Renal cortical epithelial cell (primary cell): ENCODE data around the gene RSKR. TPM values are rescaled to one million over a fixed set of nuclear protein-coding genes. Genes with fewer than 3 reads are reported as not detected.
A peak's percentile ranks its signal among the peaks of the same experiment; 100 is the strongest.
"Not testable (repeated sequence)": the region's sequence is repeated elsewhere in the genome, so short reads cannot be mapped to it uniquely, and the experiment has no call there.

ENCODE experiments used
- DNase-seq: peaks from one replicate; pipeline ENCODE4 v3.0.0-alpha.2; 2011; ENCODE audit warnings: low read depth
- total RNA-seq: library from RNA; depleted of rRNA; stranded (reverse); fragments of >200 nt; gene quantifications from 2 replicates; pipeline ENCODE4 v1.2.3, GENCODE V29; 2014

Gene RSKR
- total RNA-seq, 1 donor from 2014 or later, result 6.1 TPM

- no peak for DNase-seq
Observed at GRCh38 chr17:28577466-28577824, 36.5 kb downstream of the RSKR start.

DNA sequence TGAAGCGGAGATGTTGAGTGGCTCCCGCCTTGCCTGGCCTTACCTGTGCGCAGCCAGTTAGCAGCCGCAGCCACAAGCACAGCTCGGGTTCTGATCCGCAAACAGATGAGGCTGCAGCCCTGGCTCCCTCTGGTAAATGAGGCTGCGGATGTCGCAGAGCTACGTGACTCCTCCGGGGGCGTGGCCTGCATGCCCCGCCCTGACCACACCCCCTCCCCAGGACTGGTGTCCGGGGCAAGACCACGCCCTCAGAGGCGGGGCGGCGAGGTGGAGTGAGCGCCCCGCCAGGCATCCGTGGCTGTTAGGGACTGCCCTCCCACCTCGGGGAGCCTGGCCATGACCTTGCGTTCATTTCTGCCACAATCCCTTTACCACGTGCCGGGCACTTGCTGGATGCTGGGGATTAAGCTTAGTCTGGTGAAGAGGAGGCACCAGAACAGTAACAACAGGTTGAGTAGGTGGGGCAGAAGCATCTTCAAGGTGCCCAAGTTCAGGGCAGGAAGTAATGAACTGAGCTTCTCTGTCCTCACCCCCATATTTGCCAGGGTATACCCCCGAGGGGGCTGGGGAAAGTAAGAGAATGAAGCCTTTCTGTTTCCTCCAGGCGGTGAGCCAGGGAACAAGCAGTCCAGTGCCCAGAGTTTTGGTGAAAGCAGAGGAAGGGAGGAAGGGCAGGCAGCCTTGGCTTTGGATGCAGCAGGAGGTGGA lies 37.1 kb downstream of the RSKR start, which contains the start of gene ALDOC:
Gene ALDOC, minus strand, starts transcription at position 138 of the 708 bp plus-strand sequence. CDS start 1,363 bp downstream, outside the sequence.
- peak; percentile 84 for DNase-seq

DNA sequence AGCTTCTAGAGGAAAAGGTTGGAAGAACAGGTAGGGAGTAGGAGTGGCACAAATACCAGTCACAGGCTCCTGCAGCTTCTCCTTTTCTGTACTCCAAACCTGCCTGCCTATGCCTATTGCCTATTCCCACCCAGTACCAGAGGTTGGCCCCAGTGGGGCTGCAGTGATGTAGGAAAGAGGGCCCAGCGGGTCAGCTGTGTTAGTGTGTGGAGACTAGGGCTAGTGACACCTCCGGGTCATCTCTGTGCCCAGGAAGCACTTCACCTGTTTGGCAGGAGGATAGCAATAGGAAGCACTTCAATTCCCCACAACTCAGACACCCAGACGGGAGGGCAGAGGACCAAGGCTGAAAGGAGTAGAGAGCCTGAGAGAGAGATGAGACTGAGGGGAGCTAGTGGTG lies 38.0 kb downstream of the RSKR start:
- not testable (repeated sequence) for DNase-seq

DNA sequence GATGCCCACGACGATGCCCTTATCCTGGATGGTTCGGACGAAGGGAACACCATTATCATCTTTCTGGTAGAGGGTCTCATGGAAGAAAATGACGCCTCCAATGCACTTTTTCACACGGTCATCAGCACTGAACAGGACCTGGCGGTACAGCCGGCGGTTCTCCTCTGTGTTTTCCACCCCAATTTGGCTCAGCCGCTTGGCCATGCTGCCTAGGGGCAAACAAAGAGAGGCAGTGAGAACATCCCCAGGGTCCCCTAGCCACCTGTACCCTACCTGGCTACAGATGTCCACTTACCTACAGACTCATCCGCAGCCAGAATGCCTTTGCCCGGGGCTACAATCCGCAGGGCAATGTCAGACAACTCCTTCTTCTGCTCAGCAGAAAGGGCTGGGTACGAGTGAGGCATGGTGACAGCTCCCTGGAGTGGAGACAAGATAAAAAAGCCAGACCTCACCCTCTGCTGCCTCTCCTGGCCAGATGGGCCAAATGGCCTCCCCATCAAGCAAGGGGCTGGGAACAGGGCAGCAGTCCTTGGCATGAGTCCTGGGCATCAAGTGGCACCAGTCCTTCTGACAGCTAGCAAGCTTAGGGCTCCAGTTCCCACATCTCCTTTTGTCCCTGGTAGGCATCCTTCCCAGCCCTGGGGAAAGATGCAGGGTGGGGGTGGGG lies 38.7 kb downstream of the RSKR start:
- DNase-seq, result no peak

GRCh38 chr17:28574526-28574925 lies 39.5 kb downstream of the RSKR start:
- no peak for DNase-seq

DNA sequence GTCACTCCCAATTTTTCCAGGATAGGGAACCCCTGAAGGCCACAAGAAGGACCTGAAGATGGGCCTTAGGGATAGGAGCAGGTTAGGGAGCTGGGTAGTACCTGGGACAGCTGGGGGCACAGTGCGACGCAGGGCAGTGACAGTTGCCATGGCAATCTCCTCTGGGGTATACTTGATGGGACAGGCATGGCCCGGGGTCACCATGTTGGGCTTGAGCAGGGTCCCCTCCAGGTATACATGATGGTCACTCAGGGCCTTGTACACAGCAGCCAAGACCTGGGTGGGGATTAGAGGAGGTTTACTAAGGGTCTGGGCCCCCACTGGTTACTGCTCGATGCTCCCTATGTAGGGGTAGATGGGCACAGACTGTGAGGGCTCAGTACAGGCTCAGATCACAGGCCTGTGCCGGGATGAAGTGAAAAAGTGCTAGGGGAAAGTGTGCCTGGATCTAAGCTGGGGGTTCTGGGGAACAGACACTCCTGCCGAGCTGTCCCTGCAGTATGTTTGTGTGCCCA lies 40.0 kb downstream of the RSKR start:
- DNase-seq, result no peak

DNA sequence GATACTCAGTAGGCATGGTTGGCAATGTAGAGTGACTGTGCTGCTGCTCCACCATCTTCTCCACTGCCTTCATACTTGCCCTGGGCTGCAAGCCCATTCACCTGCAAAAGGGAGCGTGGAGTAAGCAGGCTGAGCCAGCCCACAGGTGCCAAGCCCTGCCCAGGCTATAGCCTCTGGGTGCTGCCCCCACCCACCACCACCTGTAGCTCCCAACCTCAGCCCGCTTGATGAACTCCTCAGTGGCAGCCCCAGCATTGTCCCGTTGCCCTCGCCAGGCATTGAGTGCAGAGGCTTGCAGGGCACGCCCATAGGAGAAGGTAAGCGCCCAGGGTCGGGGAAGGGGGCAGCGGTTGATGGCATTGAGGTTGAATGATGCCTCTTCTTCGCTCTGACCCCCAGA lies 40.5 kb downstream of the RSKR start:
- DNase-seq, result no peak

GRCh38 chr17:28573040-28573380 lies 41.0 kb downstream of the RSKR start:
- DNase-seq, result no peak

DNA sequence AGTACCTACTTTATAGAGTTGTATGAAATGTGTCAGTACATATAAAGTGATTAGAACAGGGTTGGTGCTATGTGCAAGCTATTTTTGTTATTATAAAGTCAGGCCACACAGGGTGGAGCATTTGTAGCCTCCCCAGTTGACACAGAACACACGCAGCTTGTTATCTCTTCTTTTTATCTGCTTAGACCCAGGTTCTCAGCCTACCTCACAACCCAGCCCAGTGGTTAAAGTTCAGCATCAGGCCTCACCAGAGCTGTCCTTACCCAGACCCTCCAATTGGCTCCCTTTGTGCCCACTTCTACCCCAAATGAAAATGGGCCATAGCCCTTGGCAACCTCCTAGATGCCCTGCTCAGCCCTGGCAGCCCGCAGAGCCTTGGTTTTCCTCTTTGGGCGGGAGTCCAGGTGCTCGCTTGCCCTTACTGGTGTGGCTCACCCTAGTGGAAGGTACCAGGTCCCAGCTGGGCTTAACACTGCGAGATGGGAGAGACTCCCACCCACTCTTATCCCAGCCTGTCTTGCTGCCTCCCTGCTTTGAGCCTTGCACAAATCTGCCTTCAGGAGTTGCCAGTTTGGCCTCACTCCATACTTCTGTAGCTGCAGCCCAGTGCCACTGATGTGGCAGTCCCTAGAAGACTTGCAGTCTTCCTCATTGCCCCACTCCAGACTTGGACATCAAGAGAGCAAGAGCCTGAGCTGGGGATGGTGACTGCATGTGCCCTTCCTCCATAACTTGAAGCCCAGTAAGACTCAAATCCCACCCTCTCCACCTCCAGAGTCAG lies 41.5 kb downstream of the RSKR start:
- no peak for DNase-seq

- DNase-seq, result peak; percentile 84
Observed at GRCh38 chr17:28571361-28572122, 42.4 kb downstream of the RSKR start, which contains the start of gene PIGS. Gene PIGS, minus strand, starts transcription at chr17:28571524. Its CDS starts 28 bp downstream, at chr17:28571496.

- no peak for DNase-seq
Observed at GRCh38 chr17:28570716-28571360, 43.1 kb downstream of the RSKR start.

- DNase-seq, result no peak
Observed at GRCh38 chr17:28569446-28569845, 44.5 kb downstream of the RSKR start.

- DNase-seq, result no peak
Observed at GRCh38 chr17:28567604-28568003, 46.4 kb downstream of the RSKR start.

GRCh38 chr17:28563475-28563874 lies 50.5 kb downstream of the RSKR start:
- peak; percentile 93 for DNase-seq

Other genes with a start within 250 kb of the RSKR start
- not detected in 2 replicates for gene SEBOX, start 249.0 kb downstream of the RSKR start, total RNA-seq
- gene VTN, start 243.9 kb downstream of the RSKR start, total RNA-seq, result not detected in 2 replicates
- 1.4 and 8.9 TPM in 2 replicates for gene SARM1, start 242.5 kb downstream of the RSKR start, total RNA-seq
- gene SLC46A1, start 208.0 kb downstream of the RSKR start, total RNA-seq, result 4.0 and 8.6 TPM in 2 replicates
- not detected in 2 replicates for gene SLC13A2, start 140.5 kb downstream of the RSKR start, total RNA-seq
- not detected in 2 replicates for gene FOXN1, start 107.8 kb downstream of the RSKR start, total RNA-seq
- 15.6 and 29.3 TPM in 2 replicates for gene UNC119, start 61.6 kb downstream of the RSKR start, total RNA-seq
- 70.0 and 114 TPM in 2 replicates for gene PIGS, start 42.7 kb downstream of the RSKR start, total RNA-seq
- 26.7 and 40.6 TPM in 2 replicates for gene ALDOC, start 37.3 kb downstream of the RSKR start, total RNA-seq
- gene SPAG5, start 15.2 kb downstream of the RSKR start, total RNA-seq, result 3.3 and 12.5 TPM in 2 replicates
- gene BLTP2, start 31.0 kb upstream of the RSKR start, total RNA-seq, result 182 and 259 TPM in 2 replicates
- gene SDF2, start 47.7 kb upstream of the RSKR start, total RNA-seq, result 60.7 and 82.5 TPM in 2 replicates
- 22.1 and 92.6 TPM in 2 replicates for gene SUPT6H, start 48.0 kb upstream of the RSKR start, total RNA-seq
- gene PROCA1, start 97.7 kb upstream of the RSKR start, total RNA-seq, result 0.17 and 1.1 TPM in 2 replicates
- gene RAB34, start 103.7 kb upstream of the RSKR start, total RNA-seq, result 131 and 208 TPM in 2 replicates
- gene RPL23A, start 105.8 kb upstream of the RSKR start, total RNA-seq, result 540 and 600 TPM in 2 replicates
- gene TLCD1, start 112.0 kb upstream of the RSKR start, total RNA-seq, result 8.1 and 18.2 TPM in 2 replicates
- 2.4 and 5.6 TPM in 2 replicates for gene NEK8, start 114.6 kb upstream of the RSKR start, total RNA-seq
- gene TRAF4, start 129.8 kb upstream of the RSKR start, total RNA-seq, result 63.8 and 103 TPM in 2 replicates
- 1.4 and 14.9 TPM in 2 replicates for gene FAM222B, start 228.6 kb upstream of the RSKR start, total RNA-seq
- gene ERAL1, start 240.8 kb upstream of the RSKR start, total RNA-seq, result 25.7 and 42.8 TPM in 2 replicates